Omental fat pad (tissue), 4 donors: ENCODE data around the gene VAV2. TPM values are rescaled to one million over a fixed set of nuclear protein-coding genes. Genes with fewer than 3 reads are reported as not detected.

Source experiments
- ATAC-seq: fragments of 150-250 bp; one replicate; pipeline ENCODE4 v1.9.1; 2016; ENCODE audit warnings: mild to moderate bottlenecking, moderate library complexity; ENCODE audit not compliant: low FRiP score
- DNase-seq: peaks from one replicate; pipeline ENCODE4 v3.0.0-alpha.2; 2019; ENCODE audit warnings: low spot score
- CTCF ChIP-seq, 3 donors: fragments of 450-650 bp; IDR thresholded peaks; one replicate each; pipeline ENCODE4 v1.5.1; 2016 to 2017; ENCODE audit warnings: antibody characterized with exemption in 3 of 3, mild to moderate bottlenecking in 3 of 3, moderate library complexity in 2 of 3
- total RNA-seq, 4 donors: library from RNA; depleted of rRNA; stranded (reverse); fragments of >200 nt; gene quantifications; one replicate each; pipeline ENCODE4 v1.1.0, GENCODE V29; 2016

Gene VAV2
- total RNA-seq, 4 donors from 2014 or later = 4.0 to 10.9 (median 6.2) TPM

GRCh38 chr9:133978899-133979272, 13.2 kb downstream of the VAV2 start:
- TF ChIP-seq CTCF (IDR thresholded peaks at IDR 0.05) = no peak
- DNase-seq (no peak), ATAC-seq (no peak)

GRCh38 chr9:133978226-133978898, 13.8 kb downstream of the VAV2 start:
- ATAC-seq = no peak
- TF ChIP-seq CTCF (IDR thresholded peaks at IDR 0.05) = no peak
- no peak for DNase-seq

- TF ChIP-seq CTCF (IDR thresholded peaks at IDR 0.05) = no peak
- DNase-seq (no peak), ATAC-seq (no peak)
Observed at GRCh38 chr9:133977421-133978201, 14.5 kb downstream of the VAV2 start.

DNA sequence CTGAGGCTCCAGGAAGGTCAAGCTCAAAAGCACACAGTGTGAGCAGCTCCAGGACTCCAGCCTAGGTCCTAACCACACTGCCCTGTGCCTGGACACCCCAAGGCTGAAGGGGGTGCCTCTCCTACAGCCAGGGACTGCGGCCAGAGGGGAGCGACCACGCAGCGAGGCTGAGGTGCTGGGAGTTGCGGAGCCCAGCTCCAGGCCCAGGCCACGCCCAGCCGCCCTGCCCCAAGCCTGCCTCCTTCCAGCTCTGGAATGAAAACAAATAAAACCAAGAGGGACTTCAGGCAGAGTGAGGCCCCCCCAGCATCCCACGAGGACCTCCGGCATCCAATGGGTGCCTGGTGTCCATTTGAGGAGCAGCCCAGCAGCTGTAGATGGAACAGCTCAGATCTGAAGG, 15.2 kb downstream of the VAV2 start:
- no peak for TF ChIP-seq CTCF (IDR thresholded peaks at IDR 0.05)
- DNase-seq (no peak), ATAC-seq (no peak)

- DNase-seq = no peak
- TF ChIP-seq CTCF (IDR thresholded peaks at IDR 0.05) = no peak
Observed at GRCh38 chr9:133976191-133976861, 15.8 kb downstream of the VAV2 start.

DNA sequence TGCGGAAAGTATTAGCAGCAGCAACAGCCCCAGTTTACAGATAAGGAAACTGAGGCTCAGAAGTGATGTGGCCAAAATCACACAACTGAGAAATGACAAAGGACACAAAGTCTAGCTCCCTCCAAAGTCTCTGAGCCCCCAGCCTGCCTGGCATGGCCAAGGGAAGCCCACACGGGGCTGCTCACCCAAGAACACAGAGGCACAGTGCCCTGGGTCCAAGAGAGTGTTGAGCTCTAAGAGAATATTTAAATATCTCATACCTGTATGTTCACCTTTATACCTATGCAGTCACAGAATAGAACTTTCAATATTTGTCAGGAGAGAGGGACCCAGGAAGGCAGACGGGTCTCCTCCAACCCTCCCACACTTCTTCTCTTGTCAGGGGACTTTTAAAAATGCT, 16.6 kb downstream of the VAV2 start:
- DNase-seq (no peak), ATAC-seq (no peak)
- no peak for TF ChIP-seq CTCF (IDR thresholded peaks at IDR 0.05)

More at GRCh38 chr9:133976191-133976861, 15.8 kb downstream of the VAV2 start:
- ATAC-seq = no peak
